Hippocampal formation (tissue), 2 donors: Measurements from ENCODE around the gene GABPA.
"Not testable (repeated sequence)": the region's sequence is repeated elsewhere in the genome, so short reads cannot be mapped to it uniquely, and the experiment has no call there.

Experiments
- DNase-seq, 2 donors: peaks; one replicate each; lab custom pipeline; 2025; lab: John Stamatoyannopoulos, UW

Gene GABPA

DNA sequence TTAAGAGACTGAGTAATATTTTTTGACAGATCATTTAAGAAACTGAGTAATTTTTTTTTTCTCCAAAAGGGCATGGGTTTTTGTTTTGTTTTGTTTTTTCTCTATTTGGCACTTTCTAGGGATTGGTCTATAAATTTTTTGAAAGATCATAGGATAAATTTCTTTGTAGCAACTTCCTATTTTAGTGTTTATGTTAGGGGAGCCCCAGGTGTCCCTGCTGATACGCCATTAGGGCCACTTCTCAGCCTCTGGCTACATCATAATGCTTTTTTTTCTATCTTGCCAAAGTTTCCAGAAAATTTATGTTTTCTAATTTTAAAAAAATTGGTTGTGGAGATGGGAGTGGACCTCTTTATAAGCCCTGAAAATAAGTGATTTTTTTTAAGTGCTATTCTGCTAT is 2.6 kb downstream of the GABPA start:
- DNase-seq, result no peak

DNA sequence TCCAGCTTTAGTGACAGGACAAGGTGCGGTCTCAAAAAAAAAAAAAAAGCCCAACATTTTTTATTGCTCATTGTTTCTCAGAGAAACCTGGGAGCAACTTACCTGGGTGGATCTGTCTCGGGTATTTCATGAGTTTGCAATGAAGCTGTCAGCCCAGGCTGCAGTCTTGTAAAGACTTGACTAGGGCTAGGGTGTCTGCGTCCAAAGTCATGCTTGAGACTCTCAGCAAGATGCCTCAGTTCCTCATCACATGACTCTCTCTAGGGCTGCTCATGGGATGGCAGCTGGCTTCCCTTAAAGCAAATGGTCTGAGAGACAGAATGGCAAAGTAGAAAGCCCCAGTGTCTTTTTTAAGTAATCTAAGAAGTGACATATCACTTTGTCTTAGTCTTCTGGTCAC is 8.1 kb downstream of the GABPA start:
- DNase-seq, result no peak

DNA sequence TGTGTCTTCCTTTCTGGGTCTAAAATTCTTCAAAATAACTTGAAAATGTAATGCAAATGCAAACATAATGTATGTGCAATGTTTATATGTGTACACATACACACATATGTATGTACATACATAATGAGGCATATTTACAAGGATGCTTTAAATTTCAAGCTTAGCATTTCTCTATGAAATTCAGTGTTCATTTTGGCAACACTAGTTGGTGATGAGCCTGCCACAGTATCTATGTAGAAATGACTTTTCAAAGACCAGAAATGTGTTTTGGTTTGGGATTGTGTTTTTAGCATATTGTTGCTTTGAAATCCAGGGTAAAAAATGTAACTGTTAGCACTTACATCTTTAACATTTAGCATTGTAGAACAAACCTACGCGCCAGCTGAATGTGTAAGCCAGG is 10.1 kb downstream of the GABPA start:
- no peak for DNase-seq

DNA sequence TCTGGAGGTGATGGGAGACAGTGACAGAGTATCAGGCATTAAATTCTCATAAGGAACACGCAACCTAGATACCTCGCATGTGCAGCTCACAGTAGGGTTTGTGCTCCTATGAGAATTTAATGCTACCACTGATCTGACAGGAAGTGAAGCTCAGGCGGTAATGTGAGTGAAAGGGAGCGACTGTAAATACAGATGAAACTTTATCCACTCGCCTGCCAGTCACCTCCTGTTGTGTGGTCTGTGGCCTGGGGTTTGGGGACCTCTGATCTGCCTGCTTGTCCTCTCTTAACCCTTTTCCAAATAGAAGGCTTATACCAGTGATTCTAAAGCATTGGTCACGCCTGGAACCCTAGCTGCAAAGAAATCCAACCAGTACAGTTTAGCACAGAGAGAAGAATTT is 15.3 kb downstream of the GABPA start:
- no peak for DNase-seq

- no peak for DNase-seq
Observed at GRCh38 chr21:25752416-25752815, 17.6 kb downstream of the GABPA start.

- no peak for DNase-seq
Observed at GRCh38 chr21:25756190-25756932, 21.6 kb downstream of the GABPA start.

DNA sequence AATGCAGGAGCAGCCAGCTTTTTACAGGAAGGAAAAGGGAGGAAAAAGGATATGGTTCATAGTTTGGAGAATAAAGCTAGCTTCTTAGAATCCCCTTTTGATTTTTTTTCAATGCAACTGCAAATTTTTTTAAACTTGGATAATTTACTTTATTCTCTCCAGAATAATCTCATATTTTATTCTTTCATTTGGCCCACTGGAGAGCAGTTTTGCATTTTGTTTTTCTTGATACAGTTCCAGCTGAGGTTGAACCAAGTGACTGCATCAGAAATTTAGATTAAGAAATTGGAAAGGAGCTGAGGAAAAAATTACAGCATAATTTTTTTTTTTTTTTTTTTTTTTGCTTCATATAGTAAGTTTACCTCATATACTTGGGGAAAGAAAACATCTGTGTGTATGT is 22.8 kb downstream of the GABPA start:
- no peak for DNase-seq

DNA sequence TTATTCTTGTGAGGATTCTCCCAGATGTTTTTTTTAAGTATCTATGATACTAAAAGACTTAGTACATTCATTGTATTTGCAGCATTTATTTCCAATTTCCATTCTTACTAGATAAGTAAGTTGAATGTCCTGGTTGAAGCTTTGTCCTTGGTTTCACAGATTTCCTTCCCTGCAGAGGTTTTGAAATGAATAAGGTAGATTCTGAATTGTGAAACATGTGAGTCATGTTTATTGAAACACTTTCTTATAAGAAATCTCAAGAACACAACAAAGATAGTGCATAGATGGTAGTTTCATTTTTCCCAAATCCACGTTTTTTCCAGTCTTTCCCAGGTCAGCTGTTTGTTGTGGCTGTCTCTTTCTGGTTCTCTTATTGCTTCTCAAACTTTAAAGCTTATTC is 24.8 kb downstream of the GABPA start:
- DNase-seq, result no peak

DNA sequence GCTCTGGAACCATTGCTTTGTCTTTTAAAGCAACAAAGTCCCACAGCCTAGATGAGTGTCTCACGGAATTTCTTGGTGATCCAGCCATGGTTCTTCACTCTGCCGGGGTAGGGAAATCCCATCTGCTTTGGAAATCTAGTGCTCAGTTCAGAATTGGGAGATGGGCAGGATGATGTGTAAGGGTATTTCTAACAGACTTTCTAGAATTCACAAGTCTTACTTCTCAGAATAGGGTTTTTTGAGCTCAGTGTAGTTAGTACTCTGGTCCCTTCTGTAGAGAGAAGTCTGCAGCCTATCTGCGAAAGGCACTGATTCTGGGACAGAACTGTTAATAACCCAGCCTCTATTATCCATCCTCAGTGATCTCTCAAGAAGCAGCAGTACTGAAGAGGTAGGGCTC is 25.3 kb downstream of the GABPA start:
- DNase-seq, result no peak

GRCh38 chr21:25760677-25761076 is 25.9 kb downstream of the GABPA start:
- no peak for DNase-seq

DNA sequence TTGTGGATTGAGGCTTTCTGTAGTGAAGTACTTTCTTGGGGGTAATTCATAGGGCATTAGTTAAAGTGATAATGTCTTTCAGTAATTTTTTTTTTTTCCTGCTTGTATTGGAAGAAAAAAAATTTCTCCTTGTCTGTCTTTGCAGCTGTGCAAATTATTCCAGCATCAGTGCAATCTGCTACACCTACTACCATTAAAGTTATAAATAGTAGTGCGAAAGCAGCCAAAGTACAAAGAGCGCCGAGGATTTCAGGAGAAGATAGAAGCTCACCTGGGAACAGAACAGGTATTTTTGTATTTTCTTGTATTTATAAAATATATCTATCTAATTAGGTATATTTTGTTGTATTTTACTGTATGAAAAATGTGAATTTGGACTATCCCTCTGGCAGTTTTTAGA is 29.3 kb downstream of the GABPA start:
- no peak for DNase-seq

DNA sequence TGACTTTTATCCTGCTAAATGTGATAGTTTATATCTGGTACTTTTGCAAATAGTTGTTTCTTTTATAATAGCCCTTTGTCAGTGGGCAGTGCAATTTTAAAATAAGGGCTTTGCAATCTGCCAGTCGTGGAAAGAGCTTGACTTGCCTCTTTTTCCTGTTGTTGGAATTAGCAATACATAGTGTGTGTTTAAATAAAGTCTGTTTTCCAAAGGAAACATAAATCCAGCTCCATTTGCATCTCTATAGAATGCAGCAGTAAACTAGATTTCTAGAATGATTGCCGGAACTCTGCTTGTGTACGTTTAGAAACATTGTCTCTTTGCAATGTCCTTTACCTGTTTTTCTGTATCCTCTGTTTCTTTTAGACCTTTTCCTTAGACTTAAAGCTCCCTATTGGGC is 33.1 kb downstream of the GABPA start:
- no peak for DNase-seq

DNA sequence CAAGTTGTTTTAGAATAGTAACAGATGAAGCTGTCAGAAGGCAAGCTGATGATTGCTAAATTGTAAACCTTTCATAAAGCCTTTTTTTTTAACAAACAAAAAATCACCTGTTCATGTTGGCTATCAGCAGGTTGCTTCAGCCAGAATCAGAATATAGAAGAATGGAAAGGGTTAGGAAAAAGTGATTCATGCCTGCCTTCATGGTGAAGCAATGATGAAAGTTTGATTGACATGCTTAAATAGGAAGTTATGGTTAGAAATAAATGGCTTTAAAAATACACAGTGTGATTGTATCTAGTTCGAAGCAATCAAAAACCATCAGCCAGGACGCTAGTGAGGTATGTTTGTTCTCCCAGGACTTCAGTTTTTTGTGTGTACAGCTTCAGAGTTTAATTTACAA is 37.9 kb downstream of the GABPA start:
- no peak for DNase-seq

DNA sequence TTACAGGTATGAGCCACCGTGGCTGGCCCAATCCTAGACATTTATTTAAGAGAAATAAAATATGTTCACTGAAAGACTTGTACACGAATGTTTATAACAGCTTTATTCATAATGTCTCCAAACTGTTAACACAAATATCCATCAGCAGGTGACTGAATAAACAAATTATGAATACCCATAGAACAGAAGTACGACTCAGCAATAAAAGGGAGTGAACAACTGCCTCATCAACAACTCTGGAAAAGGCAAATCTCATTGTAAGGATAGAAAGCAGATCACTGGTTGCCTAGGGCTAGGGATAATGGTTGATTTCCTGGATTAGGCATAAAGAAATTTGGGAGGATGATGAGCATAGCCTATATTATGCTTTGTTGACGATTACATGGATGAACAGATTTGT is 41.7 kb downstream of the GABPA start:
- DNase-seq, result no peak

DNA sequence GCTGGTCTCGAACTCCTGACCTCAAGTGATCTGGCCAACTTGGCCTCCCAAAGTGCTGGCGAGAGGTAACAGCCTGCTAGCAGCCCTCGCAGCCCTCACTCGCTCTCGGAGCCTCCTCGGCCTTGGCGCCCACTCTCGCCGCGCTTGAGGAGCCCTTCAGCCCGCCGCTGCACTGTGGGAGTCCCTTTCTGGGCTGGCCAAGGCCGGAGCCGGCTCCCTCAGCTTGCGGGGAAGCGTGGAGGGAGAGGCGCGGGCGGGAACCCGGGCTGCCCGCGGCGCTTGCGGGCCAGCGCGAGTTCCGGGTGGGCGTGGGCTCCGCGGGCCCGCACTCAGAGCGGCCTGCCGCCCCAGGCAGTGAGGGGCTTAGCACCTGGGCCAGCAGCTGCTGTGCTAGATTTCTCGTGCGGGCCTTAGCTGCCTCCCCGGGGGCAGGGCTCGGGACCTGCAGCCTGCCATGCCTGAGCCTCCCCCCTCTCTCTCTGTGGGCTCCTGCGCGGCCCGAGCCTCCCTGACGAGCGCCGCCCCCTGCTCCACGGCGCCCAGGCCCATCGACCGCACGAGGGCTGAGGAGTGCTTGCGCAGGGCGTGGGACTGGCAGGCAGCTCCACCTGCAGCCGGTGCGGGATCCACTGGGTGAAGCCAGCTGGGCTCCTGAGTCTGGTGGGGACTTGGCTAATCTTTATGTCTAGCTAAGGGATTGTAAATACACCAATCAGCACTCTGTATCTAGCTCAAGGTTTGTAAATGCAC is 43.5 kb downstream of the GABPA start:
- DNase-seq, result not testable (repeated sequence)

DNA sequence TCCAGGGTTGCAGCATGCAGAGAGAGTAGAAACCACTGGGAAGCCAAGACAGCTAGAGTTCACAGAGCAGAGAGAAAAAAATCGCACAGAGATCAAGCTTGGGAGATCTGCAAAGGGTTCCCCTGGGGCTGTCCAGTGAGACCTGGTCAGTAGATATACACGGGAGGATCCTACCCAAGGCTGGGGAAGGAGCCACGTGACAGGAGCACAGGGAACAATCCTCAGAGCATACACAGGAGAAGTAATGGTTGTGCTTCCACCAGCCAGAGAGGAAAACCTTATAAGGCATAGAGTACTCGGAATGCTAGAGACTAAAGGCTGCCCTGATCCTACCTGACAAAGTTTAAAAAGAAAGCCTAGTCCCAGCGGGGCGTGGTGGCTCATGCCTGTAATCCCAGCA is 53.9 kb downstream of the GABPA start:
- DNase-seq, result no peak

GRCh38 chr21:25790122-25790877 is 55.5 kb downstream of the GABPA start:
- DNase-seq, result peak; percentile 14 to 76

GRCh38 chr21:25790878-25791204 is 56.1 kb downstream of the GABPA start:
- DNase-seq, result no peak

DNA sequence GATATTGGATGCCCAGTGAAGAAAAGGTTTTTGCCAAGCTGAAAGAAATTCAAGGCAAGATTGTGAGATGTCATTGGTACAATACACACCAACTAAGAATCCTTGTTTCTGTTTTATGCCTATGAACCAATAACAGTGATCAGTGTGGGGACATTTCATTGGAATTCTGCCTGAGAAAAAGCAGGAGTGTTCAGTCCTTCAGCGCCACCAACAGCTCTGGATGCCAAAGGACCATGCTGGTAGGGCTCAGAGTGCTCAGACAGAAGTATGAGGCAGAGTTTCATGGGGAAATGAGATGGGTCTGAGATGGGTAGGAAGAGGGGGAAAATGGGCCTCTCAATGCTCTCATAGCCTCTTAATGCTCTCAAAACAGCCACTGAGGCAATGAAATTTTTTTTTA is 56.5 kb downstream of the GABPA start:
- DNase-seq, result no peak

DNA sequence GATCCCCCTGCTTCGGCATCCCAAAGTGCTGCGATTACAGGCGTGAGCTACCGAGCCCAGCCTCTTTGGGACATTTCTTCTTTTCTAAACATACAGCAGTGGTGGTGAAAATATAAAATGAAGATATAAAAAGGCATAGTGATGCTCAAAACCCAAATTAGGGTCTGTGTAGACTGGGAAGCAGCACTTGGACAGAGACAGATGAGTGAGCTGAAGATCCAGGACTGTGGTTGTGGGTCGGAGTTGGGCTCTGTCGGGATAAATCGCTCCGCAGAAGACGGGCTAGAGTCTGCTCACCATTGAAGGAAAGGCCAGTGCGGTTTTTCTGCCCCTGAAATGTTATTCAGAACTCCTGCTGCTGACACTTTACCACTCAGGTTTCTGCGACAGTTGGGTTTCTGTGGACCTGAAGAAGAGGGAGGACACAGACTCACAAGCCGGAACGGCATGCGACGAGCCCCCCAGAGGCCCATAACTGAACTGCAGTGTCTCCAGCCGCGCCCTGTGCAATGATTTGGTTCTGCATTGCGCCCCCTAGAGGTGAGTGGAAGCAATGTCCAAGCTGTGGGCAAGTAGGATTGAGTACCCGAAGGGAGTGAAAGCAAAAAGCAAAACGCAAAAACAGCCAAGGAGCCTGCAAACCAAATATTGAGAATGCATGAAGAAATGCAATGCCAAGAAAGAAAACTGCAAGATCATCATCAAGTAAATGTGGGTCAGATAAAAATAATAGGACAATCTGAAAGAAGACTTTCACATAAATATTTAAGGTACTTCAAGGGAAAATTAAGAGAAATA is 66.6 kb downstream of the GABPA start:
- DNase-seq, result peak; percentile 25 to 30

DNA sequence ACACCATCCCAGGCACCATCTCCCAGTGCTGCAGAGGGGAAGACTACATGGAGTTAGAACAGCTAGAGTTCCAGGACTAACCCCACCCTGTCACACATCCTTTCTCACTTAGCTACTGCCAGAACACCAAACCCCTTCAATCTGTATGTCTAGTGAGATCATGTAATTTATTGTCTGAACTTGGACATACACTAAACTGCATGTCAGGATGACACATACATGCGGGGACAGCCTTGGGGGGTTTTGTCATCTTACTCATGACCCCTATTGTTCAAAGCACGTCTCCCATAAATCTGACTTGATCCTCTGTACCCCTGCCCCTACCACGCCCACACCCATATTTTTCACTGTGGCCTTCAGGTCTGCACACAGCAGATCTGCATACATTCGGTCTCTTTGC is 71.3 kb downstream of the GABPA start:
- DNase-seq, result no peak

DNA sequence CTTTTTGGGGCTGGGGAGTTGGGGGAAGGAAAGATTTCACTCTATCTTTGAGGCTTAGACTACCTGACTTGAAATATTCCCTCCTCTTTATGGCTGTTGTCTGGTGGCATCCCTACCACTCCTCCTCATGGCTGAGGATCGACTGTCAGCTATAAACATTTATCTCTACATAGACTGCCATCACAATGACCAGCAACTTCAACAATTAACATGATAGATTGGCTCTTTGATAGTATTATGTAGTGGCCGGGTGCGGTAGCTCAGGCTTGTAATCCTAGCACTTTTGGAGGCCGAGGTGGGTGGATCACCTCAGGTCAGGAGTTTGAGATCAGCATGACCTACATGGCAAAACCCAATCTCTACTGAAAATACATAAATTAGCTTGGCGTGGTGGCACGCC is 72.4 kb downstream of the GABPA start:
- no peak for DNase-seq
